Measurements from ENCODE around the gene MPG. TPM values are rescaled to one million over a fixed set of nuclear protein-coding genes. Genes with fewer than 3 reads are reported as not detected.

The MPG gene
- total RNA-seq, 1 experiment from 2014 or later: 86.2 TPM

GRCh38 chr16:60929-61878 lies 16.8 kb upstream of the MPG start:
- Histone ChIP-seq H3K4me1 (replicated peaks; ENCODE audit: insufficient read depth) (no peaks in the 10 kb centered on the region), H4K20me1 (ENCODE audit: insufficient read depth) (peaks cover 8% of the 10 kb centered on the region), H2AFZ (no peak overlapping the region), H3K9me2 (ENCODE audit: insufficient read depth) (no peaks in the 10 kb centered on the region), H3K27me3 (ENCODE audit: insufficient read depth, low read depth) (no peaks in the 10 kb centered on the region), H3K4me3 (no peak overlapping the region), H3F3A (ENCODE audit: insufficient read depth, low read depth) (no peaks in the 10 kb centered on the region), H3K4me2 (no peak overlapping the region), H3K27ac (no peak overlapping the region), H3K36me3 (ENCODE audit: low read depth) (no peaks in the 10 kb centered on the region), H3K9me3 (ENCODE audit: insufficient read depth, low read depth) (no peaks in the 10 kb centered on the region), H3K79me2 (ENCODE audit: low read depth) (no peaks in the 10 kb centered on the region)
- no TSS peak for BruUV-seq (replicated peaks)
- CTCF ChIA-PET: no interaction called here
- TF ChIP-seq EZH2 (IDR thresholded peaks at IDR 0.05; ENCODE audit: low read depth): no peak
- TF ChIP-seq CTCF (conservative IDR thresholded peaks at IDR 0.05): no peak
- no peak for DNase-seq
- intact Hi-C loops (cut with micrococcal nuclease; ENCODE audit: unreplicated experiment): no loop called here
- POLR2A ChIA-PET (ENCODE audit: unreplicated experiment): no interaction called here

GRCh38 chr16:61879-62281 lies 16.1 kb upstream of the MPG start:
- CTCF ChIA-PET: no interaction called here
- POLR2A ChIA-PET (ENCODE audit: unreplicated experiment): no interaction called here
- H2AFZ ChIP-seq: no peak overlapping the region
- no peak overlapping the region for H3K4me3 ChIP-seq
- peaks cover 8% of the 10 kb centered on the region for H4K20me1 ChIP-seq (ENCODE audit: insufficient read depth)
- H3F3A ChIP-seq (ENCODE audit: insufficient read depth, low read depth): no peaks in the 10 kb centered on the region
- H3K36me3 ChIP-seq (ENCODE audit: low read depth): no peaks in the 10 kb centered on the region
- TF ChIP-seq CTCF (conservative IDR thresholded peaks at IDR 0.05): no peak
- TF ChIP-seq EZH2 (IDR thresholded peaks at IDR 0.05; ENCODE audit: low read depth): no peak
- intact Hi-C loops (cut with micrococcal nuclease; ENCODE audit: unreplicated experiment): no loop called here
- no peaks in the 10 kb centered on the region for H3K79me2 ChIP-seq (ENCODE audit: low read depth)
- no peaks in the 10 kb centered on the region for H3K9me2 ChIP-seq (ENCODE audit: insufficient read depth)
- H3K9me3 ChIP-seq (ENCODE audit: insufficient read depth, low read depth): no peaks in the 10 kb centered on the region
- BruUV-seq (replicated peaks): no TSS peak
- H3K4me2 ChIP-seq: no peak overlapping the region
- H3K27ac ChIP-seq: no peak overlapping the region
- H3K27me3 ChIP-seq (ENCODE audit: insufficient read depth, low read depth): no peaks in the 10 kb centered on the region
- H3K4me1 ChIP-seq (replicated peaks; ENCODE audit: insufficient read depth): no peaks in the 10 kb centered on the region
- no peak for DNase-seq

DNA sequence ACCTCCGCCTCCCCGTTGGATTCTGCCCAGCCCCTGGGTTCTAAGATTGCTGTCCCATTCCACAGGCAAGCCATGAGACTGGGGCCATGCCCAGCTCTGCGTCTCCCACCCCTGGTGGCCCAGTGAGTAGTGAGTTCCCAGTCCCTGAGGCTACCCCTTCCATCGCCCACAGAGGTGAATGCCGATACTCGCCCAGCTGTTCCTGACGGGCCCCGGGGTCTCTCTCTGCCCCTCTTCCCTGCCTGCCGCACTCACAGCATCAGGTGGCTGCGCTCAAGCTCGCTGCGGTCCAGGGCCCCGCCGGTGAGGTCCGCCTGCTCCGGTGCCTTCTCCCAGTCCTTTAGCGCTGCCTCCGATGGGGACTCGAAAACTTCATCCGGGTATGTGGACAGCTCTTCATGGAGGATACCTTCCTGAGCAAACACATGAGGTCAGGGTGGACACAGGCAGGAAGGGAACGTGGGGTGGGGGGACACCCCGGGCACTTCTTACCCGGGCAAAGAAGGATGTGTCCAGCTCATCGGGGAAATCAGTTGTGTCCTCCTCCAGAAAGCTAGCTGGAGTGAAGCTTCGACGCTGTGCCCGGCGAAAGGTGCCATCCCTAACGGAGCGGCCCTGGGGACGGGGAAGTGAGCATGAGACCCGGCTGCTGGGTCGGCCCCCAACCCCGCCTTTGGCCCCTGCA lies 15.6 kb upstream of the MPG start:
- Histone ChIP-seq H3K79me2 (ENCODE audit: low read depth) (no peaks in the 10 kb centered on the region), H3K9me2 (ENCODE audit: insufficient read depth) (no peaks in the 10 kb centered on the region), H3K27me3 (ENCODE audit: insufficient read depth, low read depth) (no peaks in the 10 kb centered on the region), H3K27ac (no peak overlapping the region), H2AFZ (no peak overlapping the region), H4K20me1 (ENCODE audit: insufficient read depth) (peaks cover 8% of the 10 kb centered on the region), H3F3A (ENCODE audit: insufficient read depth, low read depth) (no peaks in the 10 kb centered on the region), H3K4me3 (no peak overlapping the region), H3K9me3 (ENCODE audit: insufficient read depth, low read depth) (no peaks in the 10 kb centered on the region), H3K36me3 (ENCODE audit: low read depth) (no peaks in the 10 kb centered on the region), H3K4me1 (replicated peaks; ENCODE audit: insufficient read depth) (no peaks in the 10 kb centered on the region), H3K4me2 (no peak overlapping the region)
- TF ChIP-seq CTCF (conservative IDR thresholded peaks at IDR 0.05): no peak
- no peak for TF ChIP-seq EZH2 (IDR thresholded peaks at IDR 0.05; ENCODE audit: low read depth)
- ChIA-PET CTCF (no interaction called here), POLR2A (ENCODE audit: unreplicated experiment) (no interaction called here)
- intact Hi-C loops (cut with micrococcal nuclease; ENCODE audit: unreplicated experiment): no loop called here
- BruUV-seq (replicated peaks): no TSS peak
- DNase-seq: no peak

All from PC-9 (cell line).